ENCODE results near the gene HBA1. TPM values are rescaled to one million over a fixed set of nuclear protein-coding genes. Genes with fewer than 3 reads are reported as not detected.

The HBA1 gene
- total RNA-seq, 2 donors from 2014 or later = 1.1 TPM; not detected in 1

DNA sequence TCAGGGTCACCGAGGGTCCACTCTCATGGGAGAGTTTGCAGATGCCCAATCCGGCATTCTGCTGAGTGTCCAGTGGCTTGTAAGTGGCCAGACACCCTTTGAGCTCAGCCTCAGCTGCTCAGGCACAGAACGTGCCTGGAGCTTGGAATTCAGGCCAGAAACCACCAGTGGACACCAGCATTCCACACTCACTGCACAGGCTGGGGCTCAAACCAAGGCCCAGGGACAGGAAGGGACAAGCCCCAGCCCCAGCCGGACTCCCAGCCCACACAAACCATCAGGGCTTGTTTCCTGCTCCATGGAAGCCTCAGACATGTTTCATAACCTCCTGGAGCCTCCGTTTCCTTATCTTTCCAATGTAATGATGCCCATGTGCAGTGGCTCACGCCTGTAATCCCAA, 33.0 kb upstream of the HBA1 start:
- Mint-ChIP-seq H3K4me3 (no peak overlapping the region), H3K27me3 (ENCODE audit: insufficient read depth) (peaks cover 23% of the 10 kb centered on the region), H3K27ac (no peak overlapping the region), H3K4me1 (no peaks in the 10 kb centered on the region), H3K36me3 (ENCODE audit: low read depth) (no peaks in the 10 kb centered on the region), H3K9me3 (no peaks in the 10 kb centered on the region)
- no peak for DNase-seq
- Histone ChIP-seq H3K9ac (ENCODE audit: extremely low read depth, low read length, poor library complexity, severe bottlenecking) (no peak overlapping the region), H3K36me3 (ENCODE audit: control insufficient read depth, insufficient read depth, low read length) (no peaks in the 10 kb centered on the region), H3K4me1 (ENCODE audit: control insufficient read depth, insufficient read depth, low read length) (no peaks in the 10 kb centered on the region), H3K4me3 (ENCODE audit: low read length) (no peak overlapping the region), H3K27ac (ENCODE audit: low read depth, low read length) (no peak overlapping the region), H3K27me3 (ENCODE audit: control insufficient read depth, insufficient read depth, low read length, poor library complexity, severe bottlenecking) (peaks cover 2% of the 10 kb centered on the region), H3K9me3 (ENCODE audit: control insufficient read depth, low read length) (no peaks in the 10 kb centered on the region)
- WGBS, 2 experiments (ENCODE audit: insufficient coverage in 1 of 2, insufficient read length in 1 of 2) = 78 to 92% methylated on average over 2 to 6 of the region's 6 CpGs
- TF ChIP-seq, protein P1, sequence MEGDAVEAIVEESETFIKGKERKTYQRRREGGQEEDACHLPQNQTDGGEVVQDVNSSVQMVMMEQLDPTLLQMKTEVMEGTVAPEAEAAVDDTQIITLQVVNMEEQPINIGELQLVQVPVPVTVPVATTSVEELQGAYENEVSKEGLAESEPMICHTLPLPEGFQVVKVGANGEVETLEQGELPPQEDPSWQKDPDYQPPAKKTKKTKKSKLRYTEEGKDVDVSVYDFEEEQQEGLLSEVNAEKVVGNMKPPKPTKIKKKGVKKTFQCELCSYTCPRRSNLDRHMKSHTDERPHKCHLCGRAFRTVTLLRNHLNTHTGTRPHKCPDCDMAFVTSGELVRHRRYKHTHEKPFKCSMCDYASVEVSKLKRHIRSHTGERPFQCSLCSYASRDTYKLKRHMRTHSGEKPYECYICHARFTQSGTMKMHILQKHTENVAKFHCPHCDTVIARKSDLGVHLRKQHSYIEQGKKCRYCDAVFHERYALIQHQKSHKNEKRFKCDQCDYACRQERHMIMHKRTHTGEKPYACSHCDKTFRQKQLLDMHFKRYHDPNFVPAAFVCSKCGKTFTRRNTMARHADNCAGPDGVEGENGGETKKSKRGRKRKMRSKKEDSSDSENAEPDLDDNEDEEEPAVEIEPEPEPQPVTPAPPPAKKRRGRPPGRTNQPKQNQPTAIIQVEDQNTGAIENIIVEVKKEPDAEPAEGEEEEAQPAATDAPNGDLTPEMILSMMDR (conservative IDR thresholded peaks at IDR 0.05) = no peak

DNA sequence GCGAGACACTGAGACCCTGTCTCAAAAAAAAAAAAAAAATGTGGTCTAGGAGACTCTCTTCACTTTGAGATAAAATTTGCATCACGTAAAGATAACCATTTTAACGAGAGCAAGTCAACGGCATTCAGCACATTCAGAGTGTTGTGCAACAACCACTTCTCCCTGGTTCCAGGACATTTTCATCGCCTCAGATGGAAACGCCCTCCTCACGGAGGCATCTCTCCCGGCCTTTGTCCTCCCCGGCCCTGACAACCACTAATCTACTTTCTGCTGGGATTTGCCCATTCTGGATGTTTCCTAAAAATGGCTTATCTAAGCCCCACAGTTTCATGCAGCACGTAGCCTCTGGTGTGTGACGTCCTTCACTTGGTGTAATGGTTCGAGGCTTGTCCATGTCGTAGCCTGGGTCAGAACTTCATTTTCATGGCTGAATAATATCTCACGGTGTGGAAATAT, 31.7 kb upstream of the HBA1 start:
- Histone ChIP-seq H3K36me3 (ENCODE audit: control insufficient read depth, insufficient read depth, low read length) (no peaks in the 10 kb centered on the region), H3K9me3 (ENCODE audit: control insufficient read depth, low read length) (no peaks in the 10 kb centered on the region), H3K4me3 (ENCODE audit: low read length) (no peak overlapping the region), H3K9ac (ENCODE audit: extremely low read depth, low read length, poor library complexity, severe bottlenecking) (no peak overlapping the region), H3K27ac (ENCODE audit: low read depth, low read length) (no peak overlapping the region), H3K27me3 (ENCODE audit: control insufficient read depth, insufficient read depth, low read length, poor library complexity, severe bottlenecking) (peaks cover 16% of the 10 kb centered on the region), H3K4me1 (ENCODE audit: control insufficient read depth, insufficient read depth, low read length) (no peaks in the 10 kb centered on the region)
- 89 to 95% methylated on average over 14 of the region's 14 CpGs for WGBS, 2 experiments (ENCODE audit: insufficient coverage in 1 of 2, insufficient read length in 1 of 2)
- TF ChIP-seq, protein P1 (conservative IDR thresholded peaks at IDR 0.05) = no peak
- Mint-ChIP-seq H3K4me1 (no peaks in the 10 kb centered on the region), H3K4me3 (no peak overlapping the region), H3K36me3 (ENCODE audit: low read depth) (no peaks in the 10 kb centered on the region), H3K27me3 (ENCODE audit: insufficient read depth) (peaks cover 37% of the 10 kb centered on the region), H3K9me3 (no peaks in the 10 kb centered on the region), H3K27ac (no peak overlapping the region)
- DNase-seq = no peak

DNA sequence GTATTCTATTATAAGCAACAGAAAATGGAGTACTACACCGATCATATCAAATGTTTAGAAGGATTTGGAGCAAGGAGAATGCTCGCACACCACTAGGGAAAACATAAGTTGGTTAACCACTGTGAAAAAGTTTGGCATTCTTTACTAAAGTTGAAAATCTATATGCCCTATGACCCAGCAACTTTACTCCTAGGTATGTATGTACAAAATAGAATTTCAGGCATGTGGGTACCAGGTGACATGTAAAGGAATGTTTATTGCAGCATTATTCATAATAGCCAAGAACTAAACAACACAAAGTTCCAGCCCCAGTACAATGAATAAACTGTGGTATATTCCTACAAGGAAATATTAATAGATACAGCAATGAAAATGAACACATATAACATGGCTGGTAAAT, 29.8 kb upstream of the HBA1 start:
- H3K27me3 Mint-ChIP-seq (ENCODE audit: insufficient read depth) = peaks cover 41% of the 10 kb centered on the region
- TF ChIP-seq, protein P1 (conservative IDR thresholded peaks at IDR 0.05) = no peak
- no peak for DNase-seq

More for the DNA sequence above, 29.8 kb upstream of the HBA1 start:
- H3K27ac ChIP-seq (ENCODE audit: low read depth, low read length) = no peak overlapping the region
- 88 to 92% methylated on average over 1 to 2 of the region's 2 CpGs for WGBS, 2 experiments (ENCODE audit: insufficient coverage in 1 of 2, insufficient read length in 1 of 2)
- H3K9ac ChIP-seq (ENCODE audit: extremely low read depth, low read length, poor library complexity, severe bottlenecking) = no peak overlapping the region
- Mint-ChIP-seq H3K4me1 (no peaks in the 10 kb centered on the region), H3K27ac (no peak overlapping the region), H3K4me3 (no peak overlapping the region), H3K9me3 (no peaks in the 10 kb centered on the region), H3K36me3 (ENCODE audit: low read depth) (no peaks in the 10 kb centered on the region)
- H3K27me3 ChIP-seq (ENCODE audit: control insufficient read depth, insufficient read depth, low read length, poor library complexity, severe bottlenecking) = peaks cover 33% of the 10 kb centered on the region
- no peaks in the 10 kb centered on the region for H3K9me3 ChIP-seq (ENCODE audit: control insufficient read depth, low read length)
- no peaks in the 10 kb centered on the region for H3K4me1 ChIP-seq (ENCODE audit: control insufficient read depth, insufficient read depth, low read length)
- H3K36me3 ChIP-seq (ENCODE audit: control insufficient read depth, insufficient read depth, low read length) = no peaks in the 10 kb centered on the region
- no peak overlapping the region for H3K4me3 ChIP-seq (ENCODE audit: low read length)
